Endometrial microvascular endothelial cells (primary cell): ENCODE results near the gene PKNOX2. TPM values are rescaled to one million over a fixed set of nuclear protein-coding genes. Genes with fewer than 3 reads are reported as not detected.

Experiments
- in situ Hi-C: cut with HindIII; loops from 2 replicates; pipeline ENCODE4 v1.10.0; 2017; ENCODE audit warnings: low sequenced_read_pairs, low pct_unique_long_range_greater_than_20kb; ENCODE audit errors: inconsistent ontology term
- total RNA-seq: library from RNA; depleted of rRNA; stranded (reverse); fragments of >200 nt; gene quantifications from one replicate; pipeline ENCODE4 v1.2.3, GENCODE V29; 2015; ENCODE audit errors: inconsistent ontology term

PKNOX2 gene
- total RNA-seq, 1 donor from 2014 or later: not detected

- in situ Hi-C loops: no loop called here
Observed at GRCh38 chr11:125357551-125357950, 193.0 kb downstream of the PKNOX2 start.

GRCh38 chr11:125358254-125358840 is 193.8 kb downstream of the PKNOX2 start:
- in situ Hi-C loops: no loop called here

GRCh38 chr11:125359130-125359529 is 194.6 kb downstream of the PKNOX2 start:
- in situ Hi-C loops: no loop called here

GRCh38 chr11:125360066-125360465 is 195.5 kb downstream of the PKNOX2 start:
- in situ Hi-C loops: no loop called here

- in situ Hi-C loops: no loop called here
Observed at GRCh38 chr11:125364121-125364826, 199.7 kb downstream of the PKNOX2 start.

- in situ Hi-C loops: no loop called here
Observed at GRCh38 chr11:125365196-125365931, 200.8 kb downstream of the PKNOX2 start.

- in situ Hi-C loops: no loop called here
Observed at GRCh38 chr11:125367710-125368109, 203.2 kb downstream of the PKNOX2 start.

GRCh38 chr11:125368757-125369156 is 204.2 kb downstream of the PKNOX2 start:
- in situ Hi-C loops: no loop called here

GRCh38 chr11:125369808-125370207 is 205.3 kb downstream of the PKNOX2 start:
- in situ Hi-C loops: no loop called here

- in situ Hi-C loops: no loop called here
Observed at GRCh38 chr11:125370561-125371389, 206.2 kb downstream of the PKNOX2 start.

- in situ Hi-C loops: no loop called here
Observed at GRCh38 chr11:125371431-125371935, 206.9 kb downstream of the PKNOX2 start.

GRCh38 chr11:125372088-125372487 is 207.5 kb downstream of the PKNOX2 start:
- in situ Hi-C loops: no loop called here

GRCh38 chr11:125372911-125373310 is 208.4 kb downstream of the PKNOX2 start:
- in situ Hi-C loops: no loop called here

- in situ Hi-C loops: no loop called here
Observed at GRCh38 chr11:125373426-125374391, 209.2 kb downstream of the PKNOX2 start.

- in situ Hi-C loops: no loop called here
Observed at GRCh38 chr11:125374398-125374797, 209.8 kb downstream of the PKNOX2 start.

- in situ Hi-C loops: no loop called here
Observed at GRCh38 chr11:125375146-125375545, 210.6 kb downstream of the PKNOX2 start.

GRCh38 chr11:125376117-125376516 is 211.6 kb downstream of the PKNOX2 start:
- in situ Hi-C loops: no loop called here

- in situ Hi-C loops: no loop called here
Observed at GRCh38 chr11:125376856-125377255, 212.3 kb downstream of the PKNOX2 start.
